Fibroblast of skin of left quadriceps (primary cell): ENCODE data around the gene C1QTNF6.
"Not testable (repeated sequence)": the region's sequence is repeated elsewhere in the genome, so short reads cannot be mapped to it uniquely, and the experiment has no call there.

ENCODE experiments used
- DNase-seq, 2 experiments: peaks; one replicate each; pipeline ENCODE4 v3.0.0-alpha.2; 2013; ENCODE audit warnings: low read depth in 2 of 2

The C1QTNF6 gene

DNA sequence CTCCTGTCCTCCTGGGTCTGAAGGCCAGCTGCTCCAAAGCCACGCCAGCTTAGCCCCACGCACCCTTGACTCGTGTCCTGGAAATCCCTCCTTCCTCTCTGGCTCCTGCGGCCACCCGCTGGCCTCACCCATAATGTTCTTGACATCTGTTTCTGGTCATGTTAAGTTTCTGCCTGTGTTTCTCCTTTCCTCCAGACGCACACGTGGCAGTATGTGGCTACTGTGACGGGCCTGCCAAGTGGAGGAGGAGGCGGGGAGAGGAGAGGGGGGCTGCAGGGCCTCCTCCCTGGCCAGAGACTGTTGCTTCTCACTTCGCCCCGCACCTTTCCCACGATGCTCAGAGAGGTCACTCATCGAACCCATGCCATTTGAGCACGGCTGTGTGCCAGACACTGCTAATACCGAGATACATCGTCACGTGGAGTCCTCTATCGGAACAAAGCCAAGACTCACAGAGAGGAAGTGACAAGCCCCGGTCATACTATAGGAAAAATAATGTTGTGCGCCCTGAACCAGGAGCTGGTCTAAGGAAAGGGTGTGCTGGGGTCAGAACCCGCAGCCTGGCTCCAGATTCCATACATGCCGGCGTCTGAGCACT, 11.5 kb downstream of the C1QTNF6 start:
- DNase-seq, result peak; percentile 81 to 82

- DNase-seq, result no peak
Measured at GRCh38 chr22:37175414-37176281, 12.4 kb downstream of the C1QTNF6 start.

GRCh38 chr22:37174964-37175363, 13.1 kb downstream of the C1QTNF6 start:
- DNase-seq, result no peak

DNA sequence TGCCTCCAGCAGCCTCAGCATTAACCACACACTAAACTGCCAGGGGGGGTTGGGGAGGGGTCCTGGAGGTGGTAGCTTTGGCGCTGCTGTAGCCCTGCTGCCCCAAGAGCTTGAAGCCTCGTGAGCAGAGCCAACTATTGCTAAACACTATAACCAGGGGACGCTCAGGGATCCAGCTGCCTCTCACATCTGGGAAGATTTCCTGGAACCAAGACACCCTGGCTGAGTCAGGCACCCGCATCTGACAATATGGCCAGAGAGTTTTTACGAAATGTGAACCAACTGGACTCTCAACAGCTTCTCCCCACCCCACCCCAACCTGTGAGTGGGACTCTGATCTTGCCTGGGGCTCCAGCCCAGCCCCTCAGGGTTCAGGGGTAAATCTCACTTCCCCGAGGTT, 14.3 kb downstream of the C1QTNF6 start:
- no peak for DNase-seq

GRCh38 chr22:37172266-37173245, 15.5 kb downstream of the C1QTNF6 start:
- DNase-seq, result no peak

GRCh38 chr22:37171662-37172061, 16.4 kb downstream of the C1QTNF6 start:
- DNase-seq, result no peak

DNA sequence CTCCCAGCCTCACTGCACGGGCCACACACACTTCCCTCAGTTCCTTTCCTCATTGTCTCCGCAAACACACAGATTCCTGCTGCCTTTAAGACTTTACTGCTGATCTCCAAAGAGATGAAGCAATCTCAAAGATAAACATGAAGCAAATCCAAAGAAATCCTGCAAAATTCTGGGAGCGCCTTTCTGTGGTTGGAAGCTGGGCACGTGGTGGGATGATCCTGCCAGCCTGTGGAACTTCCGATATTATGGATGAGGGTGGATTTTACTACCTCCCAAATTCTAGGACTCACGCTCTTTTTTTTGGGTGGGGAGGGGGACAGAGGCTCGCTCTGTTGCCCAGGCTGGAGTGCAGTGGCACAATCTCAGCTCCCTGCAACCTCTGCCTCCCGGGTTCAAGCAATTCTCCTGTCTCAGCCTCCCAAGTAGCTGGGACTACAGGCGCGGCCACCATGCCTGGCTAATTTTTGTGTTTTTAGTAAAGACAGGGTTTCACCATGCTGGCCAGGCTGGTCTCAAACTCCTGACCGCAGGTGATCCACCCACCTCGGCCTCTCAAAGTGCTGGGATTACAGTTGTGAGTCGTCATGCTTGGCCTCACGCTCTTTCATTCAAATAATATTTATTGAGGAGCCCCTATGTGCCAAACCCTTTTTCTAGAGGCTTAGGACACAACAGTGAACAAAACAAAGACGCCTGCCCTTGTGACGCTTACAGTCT, 17.2 kb downstream of the C1QTNF6 start:
- not testable (repeated sequence) for DNase-seq

GRCh38 chr22:37169947-37170688, 17.9 kb downstream of the C1QTNF6 start:
- DNase-seq, result no peak

DNA sequence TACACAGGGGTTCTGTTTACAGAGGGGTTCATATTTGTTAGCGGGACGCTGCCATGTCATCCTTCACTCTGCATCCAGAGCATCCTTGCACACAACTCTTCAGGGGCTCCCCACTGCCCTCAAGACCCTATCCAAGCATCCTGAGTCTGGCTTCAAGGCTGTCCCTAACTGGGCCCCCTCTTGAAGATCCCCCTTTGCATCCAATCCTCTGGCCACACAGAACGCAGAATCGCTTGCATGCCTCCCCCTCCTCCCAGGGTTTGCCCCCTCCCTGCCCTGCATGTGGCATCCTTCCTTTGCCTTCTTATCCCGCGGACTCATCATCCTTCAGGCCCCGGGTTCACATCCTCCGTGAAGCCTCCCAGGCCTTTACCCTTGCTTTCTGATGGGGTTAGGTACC, 18.6 kb downstream of the C1QTNF6 start:
- no peak for DNase-seq

- DNase-seq, result no peak
Measured at GRCh38 chr22:37167981-37168647, 19.9 kb downstream of the C1QTNF6 start.

DNA sequence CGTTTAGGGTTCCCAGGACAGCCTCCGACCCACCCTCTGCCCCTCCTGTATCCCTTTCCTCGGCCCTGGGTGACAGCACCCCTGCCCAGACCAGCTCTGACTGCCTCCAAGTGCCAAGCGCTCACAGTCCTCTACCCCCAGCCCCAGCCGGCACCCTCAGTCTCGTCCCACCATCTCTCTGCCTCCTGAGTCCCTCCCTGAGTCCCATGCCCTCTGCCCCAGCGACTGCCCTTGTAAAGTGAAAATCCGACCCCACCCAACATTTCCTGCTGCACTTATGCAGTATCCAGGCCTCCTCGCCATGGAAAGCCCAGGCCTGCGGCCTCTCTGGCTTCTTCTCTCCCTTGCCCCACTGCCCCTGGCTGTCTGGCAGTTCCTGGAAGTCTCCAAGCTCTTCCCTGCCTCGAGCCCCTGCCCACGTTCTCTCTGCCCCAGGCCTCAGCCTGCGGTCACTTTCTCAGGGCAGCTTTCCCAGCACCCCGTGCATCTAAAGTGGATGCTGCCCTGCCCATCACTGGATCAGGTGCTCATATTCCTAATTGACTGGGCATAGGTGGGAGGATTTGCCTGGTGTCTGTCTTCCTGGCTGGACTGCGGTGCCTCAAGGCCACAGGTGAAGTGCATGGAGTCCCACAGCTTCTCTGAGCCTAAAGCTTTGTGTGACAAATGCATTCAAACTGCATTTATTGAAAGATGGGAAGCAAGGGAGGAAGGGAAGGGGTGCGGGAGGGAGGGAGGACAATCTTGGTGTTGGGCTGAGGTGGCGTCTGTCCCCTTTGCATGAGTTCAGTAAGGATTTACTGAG, 20.7 kb downstream of the C1QTNF6 start:
- no peak for DNase-seq

GRCh38 chr22:37166675-37167066, 21.4 kb downstream of the C1QTNF6 start:
- peak in 1 of 2 experiments; percentile 34 for DNase-seq

DNA sequence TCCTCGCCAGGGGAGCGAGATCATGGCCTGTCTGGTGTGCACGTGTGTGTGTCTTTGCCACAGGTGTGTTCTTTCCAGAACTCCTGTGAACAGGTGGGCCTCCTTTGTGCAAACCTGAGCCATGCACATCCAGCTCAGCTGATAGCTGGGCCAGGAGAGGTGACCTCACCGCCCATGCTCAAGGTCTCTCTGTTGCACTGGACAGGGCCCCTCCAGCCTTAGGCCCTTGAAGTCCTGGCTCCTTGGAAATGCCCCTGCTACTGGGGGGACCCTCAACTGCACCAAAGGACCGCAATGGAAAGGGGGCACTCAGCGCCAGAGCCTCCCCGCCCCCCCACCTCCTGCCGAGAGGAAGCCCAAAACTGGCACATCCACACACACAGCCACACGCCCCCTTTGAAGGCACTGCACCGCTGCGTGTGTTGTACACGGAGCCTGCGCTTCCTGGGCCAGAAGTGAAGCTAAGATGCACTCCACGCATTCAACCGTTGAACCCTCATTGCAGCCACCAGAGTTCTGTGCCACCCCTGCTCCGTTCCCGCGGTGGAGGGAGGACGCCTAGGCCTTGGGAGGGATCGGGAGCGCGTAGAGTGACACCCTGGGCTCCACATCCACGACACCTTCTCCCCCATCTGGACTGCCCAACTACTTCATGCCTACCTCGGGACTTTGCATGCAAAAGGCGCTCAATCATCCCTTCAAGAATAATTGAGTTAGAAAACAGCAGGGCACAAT, 21.9 kb downstream of the C1QTNF6 start:
- no peak for DNase-seq

- DNase-seq, result no peak
Measured at GRCh38 chr22:37165066-37165465, 23.0 kb downstream of the C1QTNF6 start.

DNA sequence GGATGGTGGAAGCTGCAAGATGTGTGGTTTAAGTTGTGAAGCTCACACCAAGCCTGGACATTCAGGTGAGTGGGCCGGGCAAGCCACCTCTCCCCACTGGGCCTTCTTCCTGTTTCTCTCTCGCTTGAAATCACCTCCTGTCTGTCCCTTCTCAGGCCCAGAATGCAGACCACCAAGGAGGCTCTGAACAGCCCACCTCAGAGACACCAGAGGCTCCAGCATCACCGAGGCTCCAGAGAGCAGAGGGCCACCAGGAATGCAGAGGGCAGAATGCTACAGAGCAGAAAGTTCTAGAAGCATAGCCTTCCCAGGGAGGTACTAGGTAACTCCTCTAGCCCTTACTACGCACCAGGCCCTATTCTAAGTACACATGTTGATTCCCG, 23.6 kb downstream of the C1QTNF6 start:
- DNase-seq, result no peak

GRCh38 chr22:37163575-37164504, 24.2 kb downstream of the C1QTNF6 start:
- DNase-seq, result no peak

GRCh38 chr22:37163096-37163489, 25.0 kb downstream of the C1QTNF6 start:
- no peak for DNase-seq
